ENCODE measurements around the gene CUL7.
"Not testable (repeated sequence)": the region's sequence is repeated elsewhere in the genome, so short reads cannot be mapped to it uniquely, and the experiment has no call there.

CUL7 gene

GRCh38 chr6:43006251-43006650 lies 47.4 kb downstream of the CUL7 start:
- TF ChIP-seq POLR2AphosphoS5 (IDR thresholded peaks at IDR 0.05; ENCODE audit: low read depth) (no peak), SPI1 (IDR thresholded peaks at IDR 0.05; ENCODE audit: borderline replicate concordance, low read depth) (no peak), CTCF (IDR thresholded peaks at IDR 0.05; ENCODE audit: insufficient read depth, low read length) (no peak), GABPA (IDR thresholded peaks at IDR 0.05; ENCODE audit: low read depth) (no peak), REST (IDR thresholded peaks at IDR 0.05; ENCODE audit: insufficient replicate concordance, low read depth) (no peak)

GRCh38 chr6:43005844-43006243 lies 47.8 kb downstream of the CUL7 start:
- TF ChIP-seq CTCF (IDR thresholded peaks at IDR 0.05; ENCODE audit: insufficient read depth, low read length) (no peak), REST (IDR thresholded peaks at IDR 0.05; ENCODE audit: insufficient replicate concordance, low read depth) (no peak), POLR2AphosphoS5 (IDR thresholded peaks at IDR 0.05; ENCODE audit: low read depth) (no peak), GABPA (IDR thresholded peaks at IDR 0.05; ENCODE audit: low read depth) (no peak)
- no peaks in the 10 kb centered on the region for H3K27me3 ChIP-seq (ENCODE audit: insufficient read depth, poor library complexity, severe bottlenecking)

More at GRCh38 chr6:43006251-43006650, 47.4 kb downstream of the CUL7 start:
- DNase-seq (ENCODE audit: low read depth in 1 of 2, low spot score in 1 of 2): no peak
- no peak overlapping the region for H3K27ac ChIP-seq (replicated peaks)
- H3K4me3 ChIP-seq (replicated peaks; ENCODE audit: insufficient read depth, low read length): no peak overlapping the region
- no peaks in the 10 kb centered on the region for H3K27me3 ChIP-seq (ENCODE audit: insufficient read depth, poor library complexity, severe bottlenecking)

GRCh38 chr6:43001843-43002242 lies 51.8 kb downstream of the CUL7 start:
- H3K27me3 ChIP-seq (ENCODE audit: insufficient read depth, poor library complexity, severe bottlenecking): no peaks in the 10 kb centered on the region
- no peak overlapping the region for H3K27ac ChIP-seq (replicated peaks)
- H3K4me3 ChIP-seq (replicated peaks; ENCODE audit: insufficient read depth, low read length): no peak overlapping the region
- TF ChIP-seq SPI1 (IDR thresholded peaks at IDR 0.05; ENCODE audit: borderline replicate concordance, low read depth) (no peak), CTCF (IDR thresholded peaks at IDR 0.05; ENCODE audit: insufficient read depth, low read length) (no peak), GABPA (IDR thresholded peaks at IDR 0.05; ENCODE audit: low read depth) (no peak), REST (IDR thresholded peaks at IDR 0.05; ENCODE audit: insufficient replicate concordance, low read depth) (no peak), POLR2AphosphoS5 (IDR thresholded peaks at IDR 0.05; ENCODE audit: low read depth) (no peak)
- DNase-seq (ENCODE audit: low read depth in 1 of 2, low spot score in 1 of 2): no peak

More at GRCh38 chr6:43005844-43006243, 47.8 kb downstream of the CUL7 start:
- no peak overlapping the region for H3K4me3 ChIP-seq (replicated peaks; ENCODE audit: insufficient read depth, low read length)
- no peak for DNase-seq (ENCODE audit: low read depth in 1 of 2, low spot score in 1 of 2)
- no peak overlapping the region for H3K27ac ChIP-seq (replicated peaks)

- not testable (repeated sequence) for DNase-seq (ENCODE audit: low read depth in 1 of 2, low spot score in 1 of 2); H3K27ac ChIP-seq (replicated peaks); H3K27me3 ChIP-seq (ENCODE audit: insufficient read depth, poor library complexity, severe bottlenecking); H3K4me3 ChIP-seq (replicated peaks; ENCODE audit: insufficient read depth, low read length)
Observed at GRCh38 chr6:42998205-42998604, 55.4 kb downstream of the CUL7 start.

Data from HL-60 (cell line).